ENCODE results near the gene ELAVL3. TPM values are rescaled to one million over a fixed set of nuclear protein-coding genes. Genes with fewer than 3 reads are reported as not detected.
A peak's percentile ranks its signal among the peaks of the same experiment; 100 is the strongest.

Gene ELAVL3
- total RNA-seq: not detected in 2 replicates

DNA sequence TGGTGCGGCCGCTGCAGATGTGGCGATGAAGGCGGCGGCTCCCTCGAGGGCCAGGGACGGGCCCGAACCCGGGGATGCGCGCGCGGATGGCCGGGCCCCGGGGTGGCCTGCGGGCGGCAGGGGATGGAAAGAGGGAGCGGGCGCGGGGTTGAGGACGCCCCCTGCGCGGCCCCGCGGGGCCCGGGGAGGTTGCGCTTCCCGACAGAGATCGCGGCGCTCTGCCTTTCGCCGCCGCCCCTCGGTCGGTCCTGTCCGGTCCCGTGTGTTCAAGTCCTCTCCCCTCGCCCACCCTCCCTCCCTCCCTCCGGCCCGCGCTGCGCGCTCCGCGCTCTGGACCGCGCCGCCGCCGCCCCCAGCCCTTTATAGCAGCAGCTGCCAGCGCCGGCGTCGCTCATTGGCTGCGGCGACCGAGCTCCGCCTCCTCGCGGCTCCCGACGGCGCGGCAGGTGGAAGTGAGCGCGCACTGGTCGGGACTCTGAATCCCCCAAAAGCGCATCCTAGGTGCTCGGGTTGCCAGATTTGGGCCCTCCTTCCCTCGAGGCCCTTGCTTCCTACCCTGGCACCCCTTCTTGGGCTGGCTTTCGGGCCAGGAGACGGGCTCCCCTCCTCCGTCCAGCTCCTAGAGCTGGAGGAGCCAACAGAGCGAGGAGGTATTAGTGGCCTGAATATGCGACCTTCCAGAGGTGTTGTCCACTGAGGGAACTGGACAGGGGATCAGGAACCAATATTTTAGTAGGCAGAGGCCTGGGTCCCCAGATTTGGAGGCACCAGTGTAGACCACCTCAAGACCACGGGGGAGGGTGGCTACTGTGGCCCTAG is at the start of gene ELAVL3:
Gene ELAVL3 (minus strand): TSS at position 332 of the 819 bp plus-strand sequence. CDS start 438 bp downstream, outside the sequence.
- no peak for DNase-seq (ENCODE audit: low read depth in 2 of 2)

DNA sequence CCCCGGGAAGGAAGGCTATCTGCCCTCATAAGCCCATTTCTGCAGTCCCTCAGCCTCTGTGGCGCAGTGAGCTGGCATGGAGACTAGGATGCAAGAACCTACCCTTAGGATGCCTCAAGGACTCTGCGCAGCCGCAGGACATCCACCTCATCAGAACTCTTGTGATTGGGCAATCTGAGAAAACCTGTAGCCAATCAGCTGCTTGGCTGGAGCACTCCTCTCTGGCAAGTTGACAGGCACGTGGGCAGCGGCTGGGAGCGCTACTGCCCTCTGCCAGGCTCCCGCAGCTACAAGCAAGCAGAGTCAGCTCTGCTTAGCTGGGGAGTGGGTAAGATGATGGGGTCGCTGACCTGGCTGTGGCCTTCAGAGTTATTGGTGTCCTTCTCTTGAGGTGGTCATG is 49.6 kb upstream of the ELAVL3 start:
- peak; percentile 66 to 87 for DNase-seq (ENCODE audit: low read depth in 2 of 2)

DNA sequence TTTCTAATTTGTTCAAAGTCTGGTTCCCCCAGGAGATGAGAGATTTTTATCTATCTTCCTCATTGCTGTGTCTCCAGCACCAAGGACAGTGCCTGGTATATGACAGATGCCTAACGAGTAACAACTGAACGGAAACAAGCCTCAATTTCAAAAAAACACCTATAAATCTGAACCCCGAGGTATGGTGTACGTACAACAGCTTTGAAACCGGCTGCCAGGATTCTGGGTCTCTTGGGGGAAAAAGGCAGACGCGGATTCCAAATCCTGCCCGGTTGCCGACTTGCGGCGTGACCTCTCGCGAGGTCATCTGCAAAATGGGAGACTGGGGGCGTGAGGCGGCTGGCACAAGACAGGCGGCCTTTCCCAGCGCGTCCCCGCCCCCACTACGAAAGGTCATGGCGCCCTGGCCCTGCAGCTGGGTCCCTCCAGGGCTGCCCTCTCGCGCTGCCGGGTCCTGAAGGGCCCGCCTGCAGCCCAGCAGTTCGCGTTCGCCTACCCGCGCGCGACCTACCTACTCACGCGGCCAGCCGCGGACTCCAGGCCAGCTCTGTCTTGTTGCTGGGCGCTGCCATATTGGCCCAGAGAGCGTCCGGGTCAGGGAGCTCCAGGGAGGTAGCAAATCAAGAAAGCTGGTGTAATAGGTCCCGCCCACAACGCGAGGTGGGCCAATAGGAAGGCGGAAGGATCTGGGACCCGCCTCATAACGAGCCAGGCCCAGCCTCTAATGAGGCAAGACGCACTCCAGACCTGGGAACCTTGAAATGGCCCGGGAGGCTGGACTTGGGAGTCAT is 47.9 kb upstream of the ELAVL3 start, which contains the start of gene ECSIT:
Gene ECSIT (minus strand): TSS at position 584 of the 791 bp plus-strand sequence. CDS start 9,964 bp downstream, outside the sequence.
- DNase-seq (ENCODE audit: low read depth in 2 of 2): peak; percentile 90 to 97

DNA sequence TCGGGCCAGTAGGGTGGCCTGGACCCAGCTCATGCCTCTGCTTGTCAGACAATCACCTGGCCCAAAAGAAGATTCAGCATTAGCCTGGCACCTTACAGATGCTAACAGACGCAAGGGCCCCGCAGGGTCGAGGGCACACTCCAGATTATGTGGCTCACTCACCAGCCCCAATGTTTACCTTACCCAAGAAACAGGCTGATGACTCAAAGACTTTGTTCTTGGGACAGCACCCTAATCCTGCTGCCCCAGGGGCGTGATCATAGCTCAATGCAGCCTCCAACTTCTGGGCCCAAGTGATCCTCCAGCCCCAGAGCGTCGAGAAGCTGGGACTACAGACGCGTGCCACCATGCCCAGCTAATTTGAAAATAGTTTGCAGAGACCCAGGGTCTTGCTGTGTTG is 38.3 kb upstream of the ELAVL3 start:
- no peak for DNase-seq (ENCODE audit: low read depth in 2 of 2)

DNA sequence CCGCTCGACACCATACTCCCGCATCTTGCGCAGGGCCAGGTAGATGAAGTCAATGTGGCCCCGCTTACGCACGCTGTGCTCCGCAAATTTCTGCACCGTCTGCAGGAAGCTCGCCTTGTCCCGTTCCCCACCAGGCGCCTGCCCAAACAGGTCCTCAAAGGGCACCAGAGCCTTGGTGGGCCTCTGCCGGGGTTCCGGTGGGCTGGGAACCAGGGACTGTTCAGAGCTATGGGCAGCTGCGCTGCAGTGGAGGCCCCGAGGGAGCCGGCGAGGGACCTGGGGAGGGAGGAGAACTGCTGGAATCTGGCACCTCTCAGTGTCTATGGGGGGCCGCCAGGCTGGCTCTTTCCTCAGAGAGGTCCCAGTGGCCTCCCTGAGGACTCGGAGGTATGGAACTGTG is 33.1 kb upstream of the ELAVL3 start:
- DNase-seq (ENCODE audit: low read depth in 2 of 2): no peak

DNA sequence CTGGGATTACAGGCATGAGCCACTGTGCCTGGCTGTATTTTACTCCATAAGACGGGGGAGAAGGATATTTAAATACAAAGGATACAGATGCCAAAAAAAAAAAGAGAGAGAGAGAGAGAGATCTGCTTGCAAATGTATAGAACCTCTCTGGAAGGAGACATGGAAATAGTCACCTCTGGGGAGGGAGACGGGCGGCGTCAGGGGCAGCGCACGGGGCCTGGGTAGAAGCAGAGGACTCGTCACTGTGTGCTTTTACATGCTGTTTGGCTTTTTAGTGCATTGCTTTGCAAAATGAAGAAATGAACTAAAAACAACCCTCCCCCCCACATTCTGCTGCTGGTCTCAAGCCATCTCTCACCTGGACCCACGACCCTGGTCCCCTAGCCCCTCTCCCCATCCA is 29.6 kb upstream of the ELAVL3 start:
- DNase-seq (ENCODE audit: low read depth in 2 of 2): no peak

DNA sequence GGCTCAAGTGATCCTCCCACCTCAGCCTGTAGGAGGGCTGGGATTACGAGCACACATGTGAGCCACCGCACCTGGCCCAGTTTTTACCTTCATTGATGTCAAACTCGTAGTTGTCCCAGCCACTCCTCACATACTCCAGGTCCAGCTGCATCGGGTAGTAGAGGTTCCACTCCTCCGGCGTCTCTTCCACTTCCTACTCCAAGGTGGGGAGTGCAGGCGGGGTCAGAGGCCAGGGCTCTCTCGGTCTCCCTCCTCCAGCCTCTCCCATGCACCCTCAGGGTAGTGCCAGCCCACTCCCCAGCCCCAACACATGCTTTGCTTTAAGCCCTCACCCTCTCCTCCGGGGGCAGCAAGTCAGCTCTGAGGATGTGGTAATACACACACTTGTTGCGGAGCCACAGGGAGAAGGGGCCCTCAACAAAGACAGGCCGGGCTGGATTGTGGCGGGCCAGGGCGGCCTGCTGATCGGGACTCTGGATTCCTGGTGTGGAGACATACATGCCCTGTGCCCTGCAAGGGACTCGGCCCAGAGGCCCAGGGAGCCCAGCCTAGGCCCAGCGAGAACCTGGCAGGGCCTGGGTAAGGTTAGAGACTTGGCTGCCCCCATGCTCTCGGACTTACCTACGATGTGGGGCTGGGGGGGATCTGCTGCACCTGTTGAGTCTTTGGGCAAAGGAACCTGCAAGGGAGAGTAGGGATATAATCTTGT is 26.7 kb upstream of the ELAVL3 start:
- DNase-seq (ENCODE audit: low read depth in 2 of 2): no peak

DNA sequence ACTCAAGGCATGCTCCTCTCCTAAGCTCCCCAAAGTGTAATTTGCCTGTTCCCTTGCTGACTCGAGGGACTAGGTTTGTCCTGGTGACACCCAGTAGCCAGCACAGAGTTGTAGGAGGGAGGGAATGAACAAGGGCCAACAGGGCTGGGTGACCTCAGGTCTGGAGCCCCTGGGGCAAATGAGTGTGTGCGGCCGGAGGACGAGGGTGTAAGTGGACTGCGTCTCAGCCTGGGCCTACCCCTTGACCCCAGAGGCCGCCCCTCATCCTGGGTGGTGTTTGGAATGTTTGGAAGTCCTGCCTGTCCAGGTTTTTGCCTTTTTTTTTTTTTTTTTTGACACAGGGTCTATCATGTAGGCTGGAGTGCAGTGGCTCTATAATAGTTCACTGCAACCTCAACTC is 26.1 kb upstream of the ELAVL3 start:
- DNase-seq (ENCODE audit: low read depth in 2 of 2): no peak

DNA sequence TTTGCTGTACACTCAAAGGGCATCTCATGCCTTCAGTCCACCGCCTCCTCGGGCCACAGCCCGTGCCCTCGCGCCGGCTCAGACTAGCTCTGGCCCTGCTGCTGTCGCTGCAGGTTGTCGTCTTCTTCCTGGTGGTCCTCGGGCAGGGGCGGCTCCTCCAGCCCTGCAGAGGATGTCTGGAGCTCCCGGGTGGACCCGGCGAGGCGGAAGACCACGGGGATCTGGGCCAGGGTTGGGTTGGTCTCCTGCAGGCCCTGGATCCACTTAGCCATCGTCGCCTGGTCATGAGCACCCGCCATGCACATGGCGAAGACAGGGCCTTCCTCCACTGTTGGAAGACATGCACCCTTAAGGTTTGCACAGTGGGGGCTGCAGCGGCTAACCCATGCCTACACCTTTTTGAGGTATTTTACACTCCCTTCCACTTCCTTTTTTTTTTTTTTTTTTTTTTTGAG is 25.3 kb upstream of the ELAVL3 start:
- no peak for DNase-seq (ENCODE audit: low read depth in 2 of 2)

DNA sequence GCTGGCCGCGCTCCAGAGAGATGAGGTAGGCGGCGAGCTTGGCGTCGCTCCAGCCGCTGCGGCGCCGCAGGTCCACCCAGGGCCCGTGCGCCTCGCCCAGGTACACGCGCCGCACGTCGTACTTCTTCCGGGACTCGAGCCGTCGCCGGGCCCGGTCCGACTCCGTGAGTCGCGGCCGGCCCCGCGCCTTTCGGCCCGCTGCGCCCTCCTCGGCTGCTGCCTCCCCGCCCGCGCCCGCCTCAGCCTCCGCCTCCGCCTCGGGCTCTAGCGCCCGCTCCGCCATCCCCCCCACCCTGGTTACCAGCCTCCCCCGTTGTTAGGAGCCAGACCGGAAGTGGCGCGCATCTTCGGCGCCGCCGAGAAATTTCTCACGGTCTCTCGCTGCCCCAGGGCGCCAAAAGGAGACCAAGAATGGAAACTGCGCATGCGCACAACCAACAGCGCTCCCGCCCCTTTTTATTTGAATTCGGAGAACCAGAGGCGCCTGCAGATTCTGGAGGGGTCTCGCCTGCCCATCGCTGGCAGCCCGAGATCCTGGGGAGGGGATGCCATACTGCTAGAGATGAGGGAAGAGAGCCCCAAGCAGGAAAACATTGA is 24.8 kb upstream of the ELAVL3 start, which contains the start of gene ZNF653:
Gene ZNF653 (minus strand): TSS at position 336 of the 597 bp plus-strand sequence. CDS start 53 bp downstream, at position 283.
- DNase-seq (ENCODE audit: low read depth in 2 of 2): peak; percentile 88 to 94

DNA sequence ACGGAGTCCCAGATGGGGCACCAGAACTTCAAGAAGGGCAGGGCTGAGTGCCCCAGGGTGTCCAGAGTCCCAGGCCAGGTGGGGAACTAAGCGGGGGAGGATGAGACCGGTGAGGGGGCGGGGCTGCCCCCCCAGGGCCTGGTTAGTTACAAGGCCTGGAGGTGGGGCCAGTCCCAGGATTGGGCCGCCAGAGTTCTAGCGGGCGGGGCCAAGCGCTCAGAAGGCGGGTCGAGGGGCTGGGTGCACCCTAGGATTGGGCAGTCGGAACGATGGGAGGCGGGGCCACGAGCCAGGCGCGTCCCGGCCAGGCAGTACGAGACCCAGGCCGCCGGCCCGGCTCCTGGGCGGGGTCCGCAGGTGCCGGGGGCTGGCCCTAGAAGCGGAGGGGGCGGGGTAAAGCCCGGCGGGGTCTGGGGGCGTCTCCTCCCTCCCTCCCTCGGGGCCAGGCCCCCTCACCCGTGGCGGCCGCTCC is 24.2 kb upstream of the ELAVL3 start:
- peak; percentile 89 to 98 for DNase-seq (ENCODE audit: low read depth in 2 of 2)

DNA sequence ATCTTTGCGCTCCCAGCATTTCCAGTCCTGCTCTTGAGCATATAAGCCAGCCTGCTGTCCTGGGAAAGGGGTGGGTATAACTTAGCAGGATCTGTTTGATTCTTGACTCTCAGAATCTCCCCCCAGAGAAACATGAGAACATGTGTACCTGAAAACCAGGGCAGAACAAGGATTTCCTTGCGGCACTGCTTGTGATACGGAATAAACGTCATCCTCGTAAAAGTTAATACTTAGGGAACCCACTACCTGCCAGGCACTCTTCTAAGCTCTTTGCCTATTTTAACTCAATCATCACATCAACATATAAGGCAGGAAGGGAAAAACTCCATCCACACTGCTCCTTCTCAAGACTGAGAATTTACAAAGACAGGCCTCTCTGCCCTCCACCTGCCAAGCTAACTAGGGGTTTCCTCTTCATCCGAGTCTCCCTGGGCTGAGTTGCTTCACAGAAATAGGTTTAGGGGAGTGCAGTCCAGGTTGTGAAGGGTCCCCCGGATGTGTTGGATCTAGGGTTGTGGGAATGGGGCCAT is 23.7 kb upstream of the ELAVL3 start:
- no peak for DNase-seq (ENCODE audit: low read depth in 2 of 2)

DNA sequence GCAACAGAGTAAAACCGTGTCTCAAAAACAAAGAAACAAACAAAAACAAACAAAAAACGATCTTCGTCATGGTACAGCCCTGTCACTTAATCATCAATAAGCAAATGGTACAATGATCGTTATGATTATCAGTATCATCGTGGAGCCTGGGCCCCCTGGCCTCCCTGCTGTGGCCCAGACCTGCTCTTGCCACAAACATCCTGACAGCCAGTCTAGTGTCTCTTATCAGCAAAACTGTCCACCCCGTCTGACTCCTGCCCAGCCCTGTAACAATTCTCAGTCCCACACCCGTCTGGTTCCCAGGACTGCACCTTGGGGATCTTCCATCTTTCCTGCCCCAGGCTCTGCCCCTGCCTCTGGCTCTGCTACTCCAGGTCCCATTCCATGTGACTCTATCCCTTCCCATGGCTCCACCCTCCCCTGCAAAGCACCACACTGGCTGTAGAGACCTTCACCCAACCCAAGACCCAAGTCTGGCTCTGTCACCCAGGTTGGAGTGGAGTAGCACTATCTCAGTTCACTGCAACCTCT is 19.1 kb upstream of the ELAVL3 start:
- no peak for DNase-seq (ENCODE audit: low read depth in 2 of 2)

DNA sequence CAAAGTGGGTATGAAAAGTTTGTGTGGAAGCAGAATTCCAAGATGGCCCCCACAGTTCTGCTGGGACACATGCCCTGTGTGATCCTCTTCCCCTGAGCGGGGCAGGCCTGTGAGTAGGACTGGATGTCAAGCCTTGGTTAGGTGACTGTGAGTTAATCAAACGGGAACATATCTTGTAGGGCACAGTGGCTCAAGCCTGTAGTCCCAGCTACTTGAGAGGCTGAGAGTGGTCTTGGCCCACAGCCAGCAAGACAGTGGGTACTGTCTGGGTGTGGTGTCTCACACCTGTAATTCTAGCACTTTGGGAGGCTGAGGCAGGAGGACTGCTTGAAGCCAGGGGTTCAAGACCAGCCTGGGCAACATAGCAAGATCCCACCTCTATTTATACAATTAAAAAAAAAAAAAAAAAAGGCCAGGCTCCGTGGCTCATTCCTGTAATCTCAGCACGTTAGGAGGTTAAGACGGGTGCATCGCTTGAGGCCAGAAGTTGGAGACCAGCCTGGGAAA is 18.4 kb upstream of the ELAVL3 start:
- DNase-seq (ENCODE audit: low read depth in 2 of 2): no peak

DNA sequence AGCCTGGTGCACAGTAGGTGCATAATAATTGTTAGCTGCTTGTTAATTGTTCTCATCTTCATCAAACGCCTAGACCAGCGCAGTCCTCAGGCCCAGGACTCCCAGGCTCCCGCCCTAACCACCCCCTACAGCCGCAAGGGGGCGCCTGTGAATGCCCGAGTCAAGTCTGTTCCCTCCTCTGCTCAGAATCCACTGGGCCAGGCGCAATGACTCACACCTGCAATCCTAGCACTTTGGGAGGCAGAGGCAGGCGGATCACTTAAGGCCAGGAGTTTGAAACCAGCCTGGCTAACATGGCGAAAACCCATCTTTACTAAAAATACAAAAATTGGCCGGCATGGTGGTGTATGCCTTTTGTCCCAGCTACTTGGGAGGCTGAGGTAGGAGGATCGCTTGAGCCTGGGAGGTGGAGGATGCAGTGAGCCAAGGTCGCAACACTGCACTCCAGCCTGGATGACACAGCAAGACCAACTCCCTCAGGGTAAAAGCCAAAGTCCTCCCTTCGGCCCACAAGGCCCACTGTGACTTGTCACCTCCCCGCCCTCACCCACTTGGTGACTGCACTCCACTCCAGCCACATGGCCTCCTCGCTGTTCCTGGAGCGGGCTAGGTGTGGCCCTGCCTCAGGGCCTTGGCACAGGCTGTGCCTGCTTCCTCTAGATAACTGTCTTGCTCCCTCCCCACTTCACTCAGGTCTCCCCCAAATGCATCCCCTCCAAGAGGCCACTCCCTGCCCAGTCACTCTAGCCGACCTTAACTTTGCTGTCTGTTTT is 15.7 kb upstream of the ELAVL3 start:
- peak; percentile 47 to 80 for DNase-seq (ENCODE audit: low read depth in 2 of 2)

DNA sequence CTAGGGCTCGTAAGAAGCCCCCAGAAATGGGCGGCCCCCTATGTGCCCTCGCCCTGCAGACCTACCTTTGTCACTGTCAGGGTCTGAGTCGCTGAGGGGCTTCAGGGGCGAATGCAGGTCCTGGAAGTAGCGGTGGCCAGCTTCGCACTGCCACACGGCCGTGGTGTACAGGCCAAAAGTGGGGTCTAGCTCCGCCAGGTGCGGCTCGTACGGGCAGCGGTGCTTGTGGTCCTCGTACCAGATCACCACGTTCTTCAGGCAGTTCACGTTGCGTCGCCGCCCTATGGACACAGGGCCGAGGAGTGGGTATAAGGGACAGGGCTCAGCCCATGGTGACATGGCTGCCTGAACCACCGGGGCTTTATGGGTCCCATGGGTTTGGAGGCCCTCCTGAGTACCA is 15.0 kb upstream of the ELAVL3 start:
- DNase-seq (ENCODE audit: low read depth in 2 of 2): no peak

DNA sequence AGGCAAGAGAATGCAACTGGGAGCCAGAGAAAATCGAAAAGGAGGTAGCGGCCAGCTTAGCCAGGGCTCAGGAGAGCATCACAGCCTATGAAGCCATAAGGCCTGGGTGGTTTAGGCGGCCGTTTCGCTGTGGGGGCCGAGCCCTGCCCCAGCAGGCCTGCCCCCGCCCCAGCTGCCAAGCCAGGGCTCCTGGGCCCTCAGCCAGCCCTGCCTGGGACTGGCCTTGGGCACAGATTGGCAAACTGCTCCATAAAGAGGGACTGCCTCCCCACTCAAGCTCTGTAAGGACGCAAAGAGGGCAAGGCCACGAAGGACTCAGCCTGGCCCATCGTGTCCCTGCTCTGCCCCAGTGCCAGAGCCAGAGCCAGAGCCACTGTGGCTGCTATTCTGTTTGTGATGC is 14.6 kb upstream of the ELAVL3 start:
- DNase-seq (ENCODE audit: low read depth in 2 of 2): no peak

DNA sequence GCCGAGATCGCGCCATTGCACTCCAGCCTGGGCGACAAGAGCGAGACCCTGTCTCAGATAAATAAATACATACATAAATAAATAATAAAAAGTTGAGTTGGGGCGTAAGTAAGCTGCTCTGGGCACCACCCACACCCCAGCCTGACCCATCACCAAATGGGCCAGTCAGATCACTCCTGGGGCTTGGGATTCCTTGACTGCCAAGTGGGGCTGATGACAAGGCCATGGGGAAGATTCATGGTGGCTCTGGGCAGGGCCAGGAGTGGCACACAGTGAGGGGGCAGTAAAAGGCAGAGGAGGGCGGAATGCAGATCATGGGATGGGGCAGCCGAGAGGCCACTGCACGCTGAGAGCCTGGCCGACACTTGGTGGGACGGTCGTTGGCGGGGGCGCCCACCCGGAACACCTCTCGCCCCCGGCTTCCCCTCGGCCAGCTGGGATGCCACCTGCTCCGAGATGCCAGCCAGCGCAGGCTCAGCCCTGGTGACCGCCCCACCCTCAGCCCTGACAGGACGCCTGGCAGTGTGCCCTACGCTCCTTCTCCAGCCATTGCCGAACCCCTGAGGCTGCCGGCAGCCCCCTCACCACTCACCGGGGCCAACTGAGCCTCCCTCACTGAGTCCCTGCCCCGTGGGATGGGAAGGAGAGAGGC is 13.9 kb upstream of the ELAVL3 start:
- DNase-seq (ENCODE audit: low read depth in 2 of 2): no peak

DNA sequence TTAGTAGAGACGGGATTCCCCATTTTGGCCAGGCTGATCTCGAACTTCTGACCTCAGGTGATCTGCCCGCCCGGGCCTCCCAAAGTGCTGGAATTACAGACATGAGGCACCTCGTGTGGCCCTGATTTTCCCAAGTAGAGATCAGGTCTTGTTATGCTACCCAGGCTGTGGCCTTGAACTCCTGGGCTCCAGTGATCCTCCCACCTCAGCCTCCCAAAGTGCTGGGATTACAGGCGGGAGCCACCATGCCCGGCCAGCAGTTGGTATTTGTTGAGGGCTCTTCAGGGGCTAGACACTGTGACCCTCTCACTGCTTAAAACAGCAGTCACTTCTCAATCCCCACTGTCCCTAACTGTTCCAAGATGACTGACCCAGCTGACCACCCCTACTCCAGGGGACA is 8.5 kb upstream of the ELAVL3 start:
- no peak for DNase-seq (ENCODE audit: low read depth in 2 of 2)
